ENCODE data around the gene FSTL4. TPM values are rescaled to one million over a fixed set of nuclear protein-coding genes. Genes with fewer than 3 reads are reported as not detected.

The FSTL4 gene
- total RNA-seq, 4 donors from 2014 or later, result 0.33 to 0.78 (median 0.34) TPM; not detected in 1

DNA sequence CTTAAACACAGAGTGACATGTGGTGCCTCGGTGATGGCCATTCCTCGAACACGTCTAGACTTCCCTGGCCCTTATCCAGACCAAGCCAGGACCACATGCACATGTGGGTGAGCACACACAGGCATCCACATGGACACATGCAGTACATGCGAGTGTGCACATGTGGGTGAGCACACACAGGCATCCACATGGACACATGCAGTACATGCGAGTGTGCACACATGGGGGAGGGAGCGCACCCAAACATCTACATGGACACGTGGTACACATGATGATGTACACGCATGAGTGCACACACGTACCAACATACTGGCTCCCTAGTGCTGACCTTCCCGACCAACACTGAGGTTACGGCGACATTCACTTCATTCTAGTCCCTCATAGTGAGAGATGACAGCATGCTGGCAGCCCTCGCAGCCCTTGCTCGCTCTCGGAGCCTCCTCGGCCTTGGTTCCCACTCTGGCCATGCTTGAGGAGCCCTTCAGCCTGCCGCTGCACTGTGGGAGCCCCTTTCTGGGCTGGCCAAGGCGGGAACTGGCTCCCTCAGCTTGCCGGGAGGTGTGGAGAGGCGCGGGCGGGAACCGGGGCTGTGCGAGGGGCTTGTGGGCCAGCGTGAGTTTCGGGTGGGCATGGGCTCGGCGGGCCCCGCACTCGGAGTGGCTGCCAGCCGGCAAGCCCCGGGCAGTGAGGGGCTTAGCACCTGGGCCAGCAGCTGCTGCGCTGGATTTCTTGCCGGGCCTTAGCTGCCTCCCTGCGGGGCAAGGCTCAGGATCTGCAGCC, 373.7 kb downstream of the FSTL4 start:
- intact Hi-C loops (cut with DNase I), result no loop called here
- Histone ChIP-seq H3K27me3 (no peaks in the 10 kb centered on the region), H3K4me3 (no peak overlapping the region), H3K4me1 (no peaks in the 10 kb centered on the region), H3K36me3 (no peaks in the 10 kb centered on the region), H3K27ac (replicated peaks in 1 of 4) (no peak overlapping the region), H3K9me3 (no peaks in the 10 kb centered on the region)
- DNase-seq (ENCODE audit: extremely low spot score), result no peak
- 94% methylated on average over 21 of the region's 35 CpGs for WGBS
- TF ChIP-seq POLR2AphosphoS5 (IDR thresholded peaks at IDR 0.05) (no peak), EP300 (IDR thresholded peaks at IDR 0.05) (no peak), POLR2A (IDR thresholded peaks at IDR 0.05; ENCODE audit: low read depth) (no peak)
- TF ChIP-seq, protein P1, sequence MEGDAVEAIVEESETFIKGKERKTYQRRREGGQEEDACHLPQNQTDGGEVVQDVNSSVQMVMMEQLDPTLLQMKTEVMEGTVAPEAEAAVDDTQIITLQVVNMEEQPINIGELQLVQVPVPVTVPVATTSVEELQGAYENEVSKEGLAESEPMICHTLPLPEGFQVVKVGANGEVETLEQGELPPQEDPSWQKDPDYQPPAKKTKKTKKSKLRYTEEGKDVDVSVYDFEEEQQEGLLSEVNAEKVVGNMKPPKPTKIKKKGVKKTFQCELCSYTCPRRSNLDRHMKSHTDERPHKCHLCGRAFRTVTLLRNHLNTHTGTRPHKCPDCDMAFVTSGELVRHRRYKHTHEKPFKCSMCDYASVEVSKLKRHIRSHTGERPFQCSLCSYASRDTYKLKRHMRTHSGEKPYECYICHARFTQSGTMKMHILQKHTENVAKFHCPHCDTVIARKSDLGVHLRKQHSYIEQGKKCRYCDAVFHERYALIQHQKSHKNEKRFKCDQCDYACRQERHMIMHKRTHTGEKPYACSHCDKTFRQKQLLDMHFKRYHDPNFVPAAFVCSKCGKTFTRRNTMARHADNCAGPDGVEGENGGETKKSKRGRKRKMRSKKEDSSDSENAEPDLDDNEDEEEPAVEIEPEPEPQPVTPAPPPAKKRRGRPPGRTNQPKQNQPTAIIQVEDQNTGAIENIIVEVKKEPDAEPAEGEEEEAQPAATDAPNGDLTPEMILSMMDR (IDR thresholded peaks at IDR 0.05), result no peak

DNA sequence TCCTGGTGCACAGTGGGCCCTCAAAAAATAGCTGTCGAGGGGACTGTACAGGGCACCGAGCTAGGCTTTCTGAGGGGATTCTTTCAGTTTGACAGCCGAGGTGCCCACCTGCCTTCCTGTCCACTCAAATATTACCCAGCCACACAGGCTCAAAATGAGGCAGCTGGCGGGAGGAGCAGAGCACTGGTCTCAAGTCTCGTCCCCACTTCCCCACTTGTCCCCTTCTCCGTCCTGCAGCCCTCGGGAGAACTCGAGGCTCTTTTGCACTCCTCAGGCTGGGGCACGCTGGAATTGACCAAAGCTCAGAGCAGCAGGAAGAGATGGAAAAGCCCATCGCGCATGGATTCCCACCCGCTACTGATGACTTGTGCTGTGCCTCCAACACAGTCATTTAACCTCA, 375.4 kb downstream of the FSTL4 start:
- Histone ChIP-seq H3K36me3 (no peaks in the 10 kb centered on the region), H3K4me1 (no peaks in the 10 kb centered on the region), H3K9me3 (no peaks in the 10 kb centered on the region), H3K27ac (replicated peaks in 1 of 4) (no peak overlapping the region), H3K27me3 (no peaks in the 10 kb centered on the region), H3K4me3 (no peak overlapping the region)
- no peak for DNase-seq (ENCODE audit: extremely low spot score)
- TF ChIP-seq POLR2A (IDR thresholded peaks at IDR 0.05; ENCODE audit: low read depth), result no peak
- TF ChIP-seq EP300 (IDR thresholded peaks at IDR 0.05), result no peak
- TF ChIP-seq, protein P1 (IDR thresholded peaks at IDR 0.05), result no peak
- no peak for TF ChIP-seq POLR2AphosphoS5 (IDR thresholded peaks at IDR 0.05)
- 78% methylated on average over 10 of the region's 12 CpGs for WGBS
- intact Hi-C loops (cut with DNase I), result no loop called here

DNA sequence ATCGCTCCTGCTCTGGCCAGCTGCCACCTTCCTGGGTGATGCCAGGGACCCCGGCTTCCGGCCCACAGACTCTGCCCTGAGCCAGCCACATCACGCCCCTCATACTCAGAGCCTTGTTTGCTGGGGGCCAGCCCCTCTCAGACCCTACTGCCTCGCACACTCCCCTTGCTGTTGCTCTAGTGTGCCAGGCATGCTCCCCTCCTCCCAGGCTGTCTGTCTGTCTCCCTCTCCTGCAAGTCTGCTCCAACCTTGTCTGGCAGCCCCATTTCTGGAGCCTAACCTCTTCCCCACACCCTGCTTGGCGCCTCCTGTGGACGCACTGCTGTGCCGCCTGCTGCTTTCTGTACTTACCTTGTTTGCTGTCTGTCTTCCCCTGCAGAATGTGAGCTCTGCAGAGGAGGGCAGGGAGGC, 375.8 kb downstream of the FSTL4 start:
- no peak overlapping the region for H3K4me3 ChIP-seq
- no peaks in the 10 kb centered on the region for H3K4me1 ChIP-seq
- no peaks in the 10 kb centered on the region for H3K27me3 ChIP-seq
- 84% methylated on average over 8 of the region's 8 CpGs for WGBS
- no peak for DNase-seq (ENCODE audit: extremely low spot score)
- intact Hi-C loops (cut with DNase I), result no loop called here
- no peaks in the 10 kb centered on the region for H3K36me3 ChIP-seq
- H3K27ac ChIP-seq (replicated peaks in 1 of 4), result no peak overlapping the region
- TF ChIP-seq POLR2AphosphoS5 (IDR thresholded peaks at IDR 0.05), result no peak
- H3K9me3 ChIP-seq, result no peaks in the 10 kb centered on the region

DNA sequence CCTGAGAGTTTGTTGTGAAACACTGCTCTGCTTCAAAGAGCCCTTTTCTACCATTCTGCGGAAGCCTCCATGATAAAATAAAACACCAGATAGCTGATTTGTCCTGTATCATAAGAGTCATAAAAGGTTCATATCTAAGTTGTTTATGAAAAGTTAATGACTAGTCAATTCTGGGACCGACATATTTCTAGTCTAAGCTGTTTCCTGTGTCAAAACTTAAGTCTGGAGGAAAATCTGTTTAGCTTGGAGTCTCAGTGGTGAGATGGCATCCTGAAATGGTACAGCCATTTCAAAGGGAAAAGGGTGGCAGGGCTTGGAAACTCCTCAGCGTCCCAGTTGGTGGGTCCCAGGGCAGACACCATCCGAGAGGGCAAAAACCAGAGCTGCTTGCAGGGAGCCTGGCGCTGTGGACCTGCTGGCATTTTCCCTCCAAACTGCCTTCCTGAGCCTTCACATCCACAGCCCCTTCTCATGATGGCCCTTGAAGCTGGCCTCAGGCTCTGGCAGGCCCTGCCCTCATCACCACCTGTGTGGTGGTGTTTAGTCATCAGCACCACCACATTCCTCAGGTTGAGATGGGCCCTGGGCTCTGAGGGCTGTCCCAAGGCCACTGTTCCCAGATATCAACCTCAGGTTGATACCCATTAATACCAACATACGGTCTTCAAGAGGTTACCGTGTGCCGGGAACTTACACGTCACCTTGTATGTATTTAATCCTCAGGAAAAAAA, 376.5 kb downstream of the FSTL4 start:
- 84% methylated on average over 8 of the region's 9 CpGs for WGBS

DNA sequence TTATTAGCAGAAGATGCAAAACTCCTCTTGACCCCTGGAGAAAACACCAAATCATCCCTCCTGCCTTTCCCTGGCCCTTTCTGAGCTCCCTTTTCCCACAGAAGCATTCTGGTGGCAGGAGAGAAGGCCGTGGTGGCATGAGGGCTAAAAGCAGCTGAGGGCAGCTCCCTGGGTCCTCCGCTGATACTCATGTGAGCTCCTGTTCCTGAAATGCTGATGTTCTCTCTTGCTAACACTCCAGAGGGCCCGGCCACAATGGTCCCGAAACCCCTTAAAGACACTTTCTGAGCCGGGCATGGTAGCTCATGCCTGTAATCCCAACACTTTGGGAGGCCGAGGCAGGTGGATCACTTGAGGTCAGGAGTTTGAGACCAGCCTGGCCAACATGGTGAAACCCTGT, 377.4 kb downstream of the FSTL4 start:
- H3K4me1 ChIP-seq, result no peaks in the 10 kb centered on the region
- TF ChIP-seq POLR2AphosphoS5 (IDR thresholded peaks at IDR 0.05) (no peak), POLR2A (IDR thresholded peaks at IDR 0.05; ENCODE audit: low read depth) (no peak), EP300 (IDR thresholded peaks at IDR 0.05) (no peak)
- TF ChIP-seq, protein P1 (IDR thresholded peaks at IDR 0.05), result no peak
- no peak overlapping the region for H3K27ac ChIP-seq (replicated peaks in 1 of 4)
- DNase-seq (ENCODE audit: extremely low spot score), result no peak
- H3K9me3 ChIP-seq, result no peaks in the 10 kb centered on the region
- intact Hi-C loops (cut with DNase I), result no loop called here
- WGBS, result 98% methylated on average over 6 of the region's 6 CpGs
- no peak overlapping the region for H3K4me3 ChIP-seq
- no peaks in the 10 kb centered on the region for H3K36me3 ChIP-seq
- H3K27me3 ChIP-seq, result no peaks in the 10 kb centered on the region

More for the DNA sequence above, 376.5 kb downstream of the FSTL4 start:
- Histone ChIP-seq H3K9me3 (no peaks in the 10 kb centered on the region), H3K27ac (replicated peaks in 1 of 4) (no peak overlapping the region), H3K4me3 (no peak overlapping the region), H3K4me1 (no peaks in the 10 kb centered on the region), H3K36me3 (no peaks in the 10 kb centered on the region), H3K27me3 (no peaks in the 10 kb centered on the region)
- DNase-seq (ENCODE audit: extremely low spot score), result no peak
- intact Hi-C loops (cut with DNase I), result no loop called here
- TF ChIP-seq EP300 (IDR thresholded peaks at IDR 0.05), result no peak
- TF ChIP-seq, protein P1 (IDR thresholded peaks at IDR 0.05), result no peak
